Measurements from ENCODE around the gene DCD. TPM values are rescaled to one million over a fixed set of nuclear protein-coding genes. Genes with fewer than 3 reads are reported as not detected.

The DCD gene
- total RNA-seq, 1 experiment from 2014 or later = not detected

DNA sequence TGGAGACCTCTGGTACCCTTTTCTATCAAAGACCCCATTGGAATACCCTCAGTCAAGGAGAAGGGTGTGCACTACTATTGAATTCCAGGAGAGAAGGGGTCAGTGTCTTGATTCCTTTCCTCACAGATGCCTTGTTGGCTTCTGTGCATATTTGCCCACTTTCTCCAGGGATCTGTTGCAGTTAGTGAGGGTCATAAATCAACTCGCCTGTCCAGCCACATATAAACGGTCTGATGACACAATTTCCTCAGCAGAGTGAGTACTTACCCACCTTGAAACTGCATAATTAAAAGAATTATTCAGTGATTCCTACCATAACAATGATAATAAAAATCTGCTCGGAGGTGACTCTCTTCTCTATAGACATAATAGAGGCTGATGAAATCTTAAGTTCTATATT lies 13.9 kb upstream of the DCD start:
- H2BK120ac ChIP-seq (ENCODE audit: low read depth, low read length, poor library complexity, severe bottlenecking) = no peak overlapping the region
- no peak overlapping the region for H3K9ac ChIP-seq (ENCODE audit: extremely low read depth, insufficient read length, low read length)
- H4K91ac ChIP-seq (ENCODE audit: insufficient read length, low read depth, low read length) = no peak overlapping the region
- Mint-ChIP-seq H3K9me3 (peaks cover 2 to 3% of the 10 kb centered on the region in 2 experiments; a peak in 4 of 5 replicates), H3K27me3 (ENCODE audit: low read depth) (peaks cover 14% of the 10 kb centered on the region), H3K36me3 (ENCODE audit: insufficient read depth in 1 of 3, low read depth in 3 of 3) (peaks cover 0 to 2% (median 0%) of the 10 kb centered on the region in 3 experiments; a peak in 1 of 7 replicates), H3K4me3 (no peak overlapping the region), H3K27ac (no peak overlapping the region), H3K4me1 (peaks cover 7 to 15% of the 10 kb centered on the region in 2 experiments)
- H2BK12ac ChIP-seq (ENCODE audit: insufficient read length, low read depth, low read length) = no peak overlapping the region
- no peak overlapping the region for H3T11ph ChIP-seq (ENCODE audit: low read length)
- H3K27ac ChIP-seq (ENCODE audit: insufficient read length, low read depth, low read length) = no peak overlapping the region
- H3K27me3 ChIP-seq (ENCODE audit: insufficient read depth, low read length) = no peaks in the 10 kb centered on the region
- H4K5ac ChIP-seq (ENCODE audit: insufficient read length, low read depth, low read length) = no peak overlapping the region
- H2AK5ac ChIP-seq (ENCODE audit: insufficient read length, low read length) = no peak overlapping the region
- no peak overlapping the region for H3K14ac ChIP-seq (ENCODE audit: insufficient read depth, low read length)
- H3K4me2 ChIP-seq (ENCODE audit: insufficient read depth, insufficient read length, low read length) = no peak overlapping the region
- no peak for DNase-seq
- no peak overlapping the region for H3K56ac ChIP-seq (ENCODE audit: insufficient read length, low read depth, low read length)
- H3K4me1 ChIP-seq (ENCODE audit: insufficient read depth, low read length) = no peaks in the 10 kb centered on the region
- no peak overlapping the region for H2AFZ ChIP-seq (ENCODE audit: low read length)
- TF ChIP-seq, protein P1, sequence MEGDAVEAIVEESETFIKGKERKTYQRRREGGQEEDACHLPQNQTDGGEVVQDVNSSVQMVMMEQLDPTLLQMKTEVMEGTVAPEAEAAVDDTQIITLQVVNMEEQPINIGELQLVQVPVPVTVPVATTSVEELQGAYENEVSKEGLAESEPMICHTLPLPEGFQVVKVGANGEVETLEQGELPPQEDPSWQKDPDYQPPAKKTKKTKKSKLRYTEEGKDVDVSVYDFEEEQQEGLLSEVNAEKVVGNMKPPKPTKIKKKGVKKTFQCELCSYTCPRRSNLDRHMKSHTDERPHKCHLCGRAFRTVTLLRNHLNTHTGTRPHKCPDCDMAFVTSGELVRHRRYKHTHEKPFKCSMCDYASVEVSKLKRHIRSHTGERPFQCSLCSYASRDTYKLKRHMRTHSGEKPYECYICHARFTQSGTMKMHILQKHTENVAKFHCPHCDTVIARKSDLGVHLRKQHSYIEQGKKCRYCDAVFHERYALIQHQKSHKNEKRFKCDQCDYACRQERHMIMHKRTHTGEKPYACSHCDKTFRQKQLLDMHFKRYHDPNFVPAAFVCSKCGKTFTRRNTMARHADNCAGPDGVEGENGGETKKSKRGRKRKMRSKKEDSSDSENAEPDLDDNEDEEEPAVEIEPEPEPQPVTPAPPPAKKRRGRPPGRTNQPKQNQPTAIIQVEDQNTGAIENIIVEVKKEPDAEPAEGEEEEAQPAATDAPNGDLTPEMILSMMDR (conservative IDR thresholded peaks at IDR 0.05) = no peak
- H3K79me2 ChIP-seq (ENCODE audit: insufficient read depth, low read length) = no peaks in the 10 kb centered on the region
- H2BK5ac ChIP-seq (ENCODE audit: insufficient read length, low read length) = no peak overlapping the region
- H3K18ac ChIP-seq (ENCODE audit: insufficient read length, low read depth, low read length) = no peak overlapping the region
- H2BK15ac ChIP-seq (ENCODE audit: low read depth, low read length) = no peak overlapping the region
- no peak overlapping the region for H3K23ac ChIP-seq (ENCODE audit: insufficient read length, low read depth, low read length)
- H4K8ac ChIP-seq (replicated peaks; ENCODE audit: insufficient read length, low read depth, low read length) = no peak overlapping the region
- no peak overlapping the region for H2BK20ac ChIP-seq (ENCODE audit: low read depth, low read length, poor library complexity, severe bottlenecking)
- H3K4ac ChIP-seq (ENCODE audit: low read depth, low read length) = no peak overlapping the region
- no peaks in the 10 kb centered on the region for H3K9me3 ChIP-seq (ENCODE audit: control insufficient read depth, low read depth, low read length)
- no CpG with 5 or more reads among the region's 3 CpGs for WGBS (ENCODE audit: extremely low coverage, insufficient read length, low lambda C conversion rate)
- H3K79me1 ChIP-seq (ENCODE audit: insufficient read depth, low read depth, low read length, poor library complexity, severe bottlenecking) = no peaks in the 10 kb centered on the region
- no peaks in the 10 kb centered on the region for H3K23me2 ChIP-seq (ENCODE audit: insufficient read length, low read depth, low read length, poor library complexity, severe bottlenecking)
- no peaks in the 10 kb centered on the region for H4K20me1 ChIP-seq (ENCODE audit: control insufficient read depth, insufficient read depth, insufficient read length)
